NCI-H2196 treated with DMSO at 0.1 percent for 48 hours (cell line): ENCODE measurements around the gene ESRRG.
A peak's percentile ranks its signal among the peaks of the same experiment; 100 is the strongest.

Experiments used
- DNase-seq: peaks from one replicate; lab custom pipeline; 2025; ENCODE audit not compliant: unreplicated experiment; lab: John Stamatoyannopoulos, UW

Gene ESRRG

DNA sequence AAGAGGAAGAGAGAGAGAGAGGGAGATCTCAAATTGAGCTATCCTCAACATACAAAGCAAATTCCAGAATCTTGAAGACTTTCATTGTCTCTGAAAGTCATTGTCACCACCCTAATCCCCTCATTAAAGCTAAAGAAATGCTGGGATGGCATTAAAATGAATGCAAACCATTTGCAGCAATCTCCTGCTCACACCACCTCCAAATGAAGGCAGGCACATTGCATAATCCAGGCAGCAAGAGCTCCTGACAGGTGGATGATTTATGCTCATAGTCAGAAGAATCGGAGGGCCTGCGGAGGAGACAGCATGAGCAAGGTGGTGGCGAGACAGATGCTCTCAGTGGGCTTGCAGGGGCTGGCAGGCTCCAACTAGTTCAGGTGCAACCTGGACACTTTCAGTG lies 90.2 kb downstream of the ESRRG start:
- no peak for DNase-seq

- DNase-seq = no peak
Measured at GRCh38 chr1:216630532-216630931, 92.7 kb downstream of the ESRRG start.

DNA sequence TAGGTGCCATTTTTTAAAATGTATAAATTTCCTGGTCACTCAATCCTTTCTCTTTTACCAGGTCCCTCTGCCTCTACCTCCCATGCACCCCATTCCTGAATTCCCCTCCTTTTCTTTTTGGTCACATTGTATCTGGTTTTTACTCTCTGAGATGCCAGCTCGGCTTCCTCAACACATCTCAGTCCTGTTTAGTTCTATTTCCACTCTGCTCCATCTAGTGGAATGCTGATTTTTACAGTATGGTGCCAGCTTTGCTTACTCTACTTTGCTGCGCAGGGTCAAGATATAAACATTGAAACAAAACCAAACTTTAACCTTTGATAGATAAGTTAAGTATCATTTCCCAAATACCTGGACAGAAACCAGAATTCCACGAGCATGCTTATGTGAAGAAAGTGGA lies 96.0 kb downstream of the ESRRG start:
- no peak for DNase-seq

DNA sequence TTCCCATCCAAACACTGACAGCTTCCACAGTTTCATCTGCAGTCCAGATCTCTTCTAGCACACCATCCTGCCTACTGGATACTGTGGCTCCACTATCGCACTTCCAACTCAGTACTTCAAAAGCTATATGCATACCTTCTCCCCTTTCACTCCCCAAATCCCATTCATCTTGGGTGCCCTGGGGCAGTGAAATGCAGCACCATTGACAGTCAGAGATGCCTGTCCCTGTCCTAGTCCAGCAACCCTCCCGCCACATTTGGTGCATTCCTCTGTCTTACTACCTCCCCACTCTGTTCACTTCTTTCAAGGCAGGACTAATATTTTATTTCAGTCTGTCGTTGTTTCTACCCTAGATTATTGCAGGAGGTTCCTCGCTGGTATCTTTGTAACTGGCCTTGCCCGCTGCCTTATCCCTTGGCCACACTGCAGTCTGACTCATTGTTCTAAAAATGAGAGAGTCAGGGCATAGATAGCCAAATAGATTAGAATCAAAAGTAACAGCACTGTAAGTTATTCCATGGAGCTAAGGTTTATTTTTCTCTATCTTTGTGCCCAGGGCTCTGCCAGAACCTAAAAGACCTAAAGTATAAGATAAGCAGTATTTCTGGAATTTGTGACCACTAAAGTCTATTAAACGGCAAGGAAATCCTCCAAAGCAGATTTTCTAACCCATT lies 96.7 kb downstream of the ESRRG start:
- DNase-seq = no peak

DNA sequence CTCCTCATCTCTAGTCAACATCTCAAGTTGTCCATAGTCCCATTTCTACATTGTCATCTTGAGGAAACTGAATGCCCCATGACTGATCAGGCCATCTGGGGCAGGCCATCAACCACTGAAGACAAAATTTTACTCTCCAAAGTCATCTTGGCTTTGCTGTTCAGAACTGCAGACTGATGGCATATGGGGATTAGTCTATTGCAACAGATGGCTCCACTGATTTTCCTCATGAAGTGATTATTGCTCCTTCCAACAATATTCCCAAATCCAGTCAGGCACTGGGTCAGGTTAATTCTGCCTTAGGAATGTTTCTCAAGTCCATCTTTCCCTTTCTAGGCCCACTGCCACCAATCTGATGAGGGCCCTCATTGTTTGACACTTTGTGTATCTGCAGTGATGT lies 101.7 kb downstream of the ESRRG start:
- no peak for DNase-seq

DNA sequence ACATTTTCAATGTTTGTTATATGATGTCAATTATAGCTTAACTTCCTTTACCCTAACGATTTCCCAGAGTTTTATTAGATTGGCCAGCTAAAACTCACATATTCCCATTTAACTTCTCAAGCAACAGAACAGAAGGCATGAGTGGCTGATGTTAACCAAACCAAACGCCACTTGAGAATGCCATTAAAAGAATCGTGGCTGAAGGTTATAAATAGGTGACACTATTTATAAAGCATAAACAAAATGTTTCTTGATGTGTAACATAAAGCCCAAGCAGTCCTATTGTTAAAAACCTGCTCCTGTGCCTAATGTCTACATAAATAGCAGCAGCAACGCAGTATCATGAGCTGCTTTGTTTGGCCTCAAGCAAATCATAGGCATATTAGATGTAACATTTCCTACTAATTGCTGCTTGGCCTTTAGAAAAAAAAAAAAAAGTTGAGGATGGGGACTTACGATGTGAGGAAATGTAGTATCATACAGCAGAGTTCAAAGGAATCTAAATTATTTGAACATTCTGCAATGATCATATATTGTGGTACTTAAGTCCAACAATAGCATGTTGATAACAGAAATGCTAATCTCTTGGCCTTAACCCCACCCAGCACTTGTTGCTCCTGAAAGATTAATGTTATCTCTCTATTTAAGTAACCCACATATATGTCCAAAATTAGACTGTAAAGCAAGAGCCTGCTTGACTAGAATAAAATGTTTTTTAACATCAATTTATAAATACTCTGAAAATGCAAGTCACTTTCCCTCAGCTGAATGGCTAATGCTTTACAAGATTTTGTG lies 106.0 kb downstream of the ESRRG start:
- no peak for DNase-seq

DNA sequence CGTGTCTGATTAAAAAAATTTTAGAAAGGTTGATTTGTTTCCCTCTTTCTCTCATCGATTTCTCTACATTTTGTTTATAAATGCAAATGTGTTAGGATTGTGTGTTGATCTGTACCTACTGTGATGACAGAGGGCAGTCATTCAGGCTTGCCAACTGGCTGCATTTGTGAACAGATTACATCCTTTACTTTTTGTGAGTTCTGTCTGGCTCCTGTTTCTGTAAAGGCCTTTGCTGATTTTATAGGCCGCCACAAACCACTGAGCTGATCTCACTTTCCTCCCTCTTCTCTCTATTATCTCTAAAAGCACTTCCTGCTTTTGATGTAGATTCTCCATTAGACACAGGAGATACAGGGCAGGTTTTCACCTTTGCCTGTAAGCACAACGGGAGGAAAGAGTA lies 106.8 kb downstream of the ESRRG start:
- no peak for DNase-seq

DNA sequence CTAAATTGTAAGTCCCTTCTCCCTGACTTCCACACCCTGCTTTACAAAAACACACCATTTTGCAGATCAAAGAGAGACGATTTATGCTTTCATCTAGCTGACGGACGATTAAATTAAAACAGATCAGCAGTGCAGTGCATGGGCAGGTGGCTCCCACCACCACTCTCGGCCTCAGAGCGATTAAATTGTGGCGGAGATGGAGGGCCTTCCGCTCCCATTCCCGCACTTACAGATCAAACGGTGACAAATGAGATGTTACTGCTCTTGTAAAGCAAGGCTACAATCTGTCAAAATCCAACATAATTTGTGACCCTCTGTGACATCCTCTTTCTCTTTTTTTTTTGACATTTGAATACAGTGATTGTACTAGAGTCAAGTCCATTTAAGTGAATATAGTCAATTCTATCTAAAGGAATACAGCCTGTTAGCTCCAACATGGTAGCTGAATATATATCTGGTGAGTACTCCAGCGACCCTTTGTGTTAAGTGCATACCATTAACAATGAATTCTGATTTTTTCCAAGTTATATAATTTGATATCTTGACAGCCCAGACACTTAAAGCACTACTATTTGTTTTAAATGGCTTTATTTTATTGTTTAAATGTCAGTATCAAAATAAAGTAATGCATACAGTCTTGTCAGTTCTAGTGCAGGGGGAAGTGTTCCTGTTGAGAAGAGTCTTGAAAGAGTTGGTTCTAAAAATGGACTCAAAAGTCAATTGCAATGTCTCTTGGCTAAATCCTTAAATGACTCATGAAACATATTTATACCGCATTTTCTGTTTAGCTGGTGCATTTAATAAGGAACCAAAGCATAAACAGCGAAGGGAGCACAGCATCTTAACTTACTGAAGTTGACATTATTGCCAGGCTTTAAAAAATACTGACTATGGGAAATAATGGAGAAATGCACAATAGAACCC lies 109.0 kb downstream of the ESRRG start:
- DNase-seq = no peak

DNA sequence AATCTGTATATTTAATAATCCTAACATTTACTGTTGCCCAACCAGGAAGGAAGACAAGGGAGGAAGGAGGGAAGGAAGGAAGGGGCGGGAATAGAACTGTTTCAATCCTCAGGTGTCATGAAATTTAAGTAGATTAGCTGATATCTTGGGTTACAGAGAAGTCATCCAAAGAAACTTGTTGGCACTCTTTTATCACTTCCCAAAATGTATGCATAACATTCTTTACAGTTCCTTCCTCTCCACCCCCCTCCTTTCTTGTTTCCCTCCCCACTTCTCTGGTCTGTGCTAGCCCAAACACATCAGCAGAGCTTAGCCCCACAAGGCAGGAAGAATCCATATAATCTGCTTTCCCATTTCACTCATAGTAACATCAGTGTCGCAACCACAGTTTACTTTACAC lies 110.9 kb downstream of the ESRRG start:
- no peak for DNase-seq

DNA sequence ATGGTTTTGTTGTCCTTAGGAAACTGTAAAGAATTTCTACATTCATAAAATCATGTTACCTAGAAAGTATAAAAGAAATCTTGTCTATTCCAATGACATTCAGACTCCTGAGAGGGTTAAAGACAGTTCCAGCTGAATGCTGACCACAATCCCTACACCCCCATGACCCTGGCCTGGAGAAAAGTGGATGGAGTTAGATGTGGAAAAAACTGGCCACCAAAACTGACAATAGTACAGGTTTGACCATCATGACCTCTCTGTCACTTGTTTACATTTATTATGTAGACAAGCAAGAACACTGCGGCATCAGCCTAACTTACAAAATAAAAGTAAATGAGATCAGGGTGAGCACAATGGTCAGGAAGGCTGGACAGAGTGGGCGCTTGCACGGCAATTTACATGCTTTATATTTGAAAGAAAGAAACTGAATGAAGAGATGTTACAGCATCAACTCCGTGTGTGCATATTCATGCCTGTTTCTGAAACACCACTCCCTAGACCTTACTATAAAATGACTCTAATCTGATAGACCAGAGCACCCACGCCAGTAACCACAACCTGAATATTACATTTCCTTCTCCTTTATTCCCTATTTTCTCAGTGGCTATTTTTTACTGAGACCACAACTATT lies 116.0 kb downstream of the ESRRG start:
- no peak for DNase-seq

DNA sequence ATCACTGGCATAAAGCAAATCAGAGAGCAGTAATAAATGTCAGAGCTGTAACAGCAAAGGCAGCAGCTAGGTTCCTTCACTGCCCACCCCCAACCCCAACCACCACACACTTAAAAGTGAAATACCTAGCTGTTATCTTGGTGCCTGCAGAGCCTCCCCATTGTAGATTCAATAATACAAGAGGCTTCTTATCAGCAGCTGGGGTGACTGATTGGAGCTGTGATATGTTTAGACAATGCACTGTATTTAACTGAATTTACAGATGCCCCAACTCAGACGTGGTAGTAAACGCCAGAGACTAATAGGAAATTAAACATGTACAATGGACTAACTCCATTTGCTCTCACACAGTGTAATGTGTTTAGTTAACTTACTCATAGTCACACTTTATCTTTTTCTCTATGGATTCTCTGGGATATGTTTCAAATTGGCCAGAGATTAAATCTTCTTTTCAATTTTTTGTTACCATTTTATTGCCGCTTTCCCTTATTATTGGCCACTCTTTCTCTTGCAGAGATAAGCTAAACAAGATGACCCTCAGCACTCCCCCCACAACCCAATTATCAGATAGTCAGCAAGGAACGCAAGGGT lies 117.1 kb downstream of the ESRRG start:
- no peak for DNase-seq

DNA sequence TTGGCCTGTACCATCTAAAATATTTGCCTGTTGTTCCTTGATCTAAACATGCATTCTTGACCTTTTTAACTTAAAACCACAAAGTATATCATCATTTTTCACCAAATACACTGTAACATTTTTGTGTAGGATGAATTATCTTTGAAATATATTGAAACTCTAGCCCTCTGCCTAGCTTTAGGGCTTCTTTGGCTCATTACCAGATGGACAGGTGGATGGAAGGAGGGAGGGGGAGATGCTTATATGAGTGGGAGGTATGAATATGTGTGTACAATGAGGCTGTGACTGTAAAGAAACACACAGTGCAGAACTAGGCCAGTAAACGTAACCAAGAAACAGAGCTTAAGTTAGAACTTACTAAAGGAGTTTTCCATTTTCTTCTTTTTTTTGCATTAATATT lies 118.5 kb downstream of the ESRRG start:
- DNase-seq = no peak

DNA sequence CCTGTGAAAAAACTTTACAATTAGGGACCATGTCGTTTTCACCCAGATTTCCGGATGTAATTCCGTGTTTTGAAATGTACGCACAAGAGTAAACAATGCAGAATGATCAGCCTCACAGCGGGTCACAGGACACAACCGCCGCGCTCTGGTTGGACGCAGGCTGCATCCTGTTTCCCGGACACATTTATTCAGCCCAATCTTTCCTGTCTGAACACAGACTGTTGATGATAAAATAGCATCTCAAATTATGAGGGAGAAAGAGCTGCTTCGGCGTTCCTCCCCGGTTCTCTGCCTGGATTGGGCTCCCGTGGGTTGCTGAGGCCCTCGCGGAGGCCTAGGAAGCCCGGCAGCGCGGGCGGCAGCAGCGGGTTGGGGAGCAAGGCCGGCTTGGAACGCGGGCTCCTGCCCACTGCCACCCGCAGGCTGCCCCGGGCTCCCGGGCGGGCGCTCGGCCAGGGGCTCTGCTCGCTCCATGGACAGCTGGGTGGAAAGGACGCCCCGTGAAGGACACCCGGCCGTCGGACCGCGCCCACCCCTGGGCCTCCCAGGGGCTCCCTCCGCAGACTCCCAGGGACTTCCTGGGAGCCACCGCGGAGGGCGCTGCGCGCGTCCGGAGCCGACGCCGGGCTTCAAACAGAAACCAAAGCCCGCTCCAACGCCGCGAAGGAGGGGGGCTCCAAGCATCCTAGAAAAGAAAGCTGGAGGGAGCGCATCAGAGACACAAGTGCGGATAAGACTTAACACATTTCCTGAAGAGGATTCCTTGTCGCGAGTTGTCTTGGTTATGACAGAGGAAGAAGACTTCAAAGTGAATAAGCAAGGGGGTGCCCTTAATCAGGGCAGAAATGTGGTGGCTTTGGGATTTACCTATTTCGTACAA lies 122.3 kb downstream of the ESRRG start:
- peak; percentile 57 for DNase-seq

DNA sequence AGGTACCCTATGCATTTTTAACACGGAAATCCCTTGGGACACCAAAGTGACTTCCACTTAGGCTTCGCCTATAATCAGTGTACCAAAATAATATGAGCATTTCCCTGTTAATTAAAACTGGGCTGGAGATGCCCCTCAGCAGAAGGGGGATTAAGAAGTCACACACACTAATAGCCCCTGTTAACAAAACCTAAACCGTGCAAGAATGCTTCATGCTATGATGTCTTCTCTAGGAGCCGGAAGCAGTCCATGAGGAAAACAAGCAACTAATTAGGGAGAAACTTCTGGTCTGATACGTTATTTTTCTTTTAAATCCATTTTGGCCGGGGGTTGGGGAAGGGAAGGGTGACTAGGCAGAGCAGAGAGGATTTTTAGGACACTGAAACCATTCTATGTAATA lies 123.4 kb downstream of the ESRRG start:
- DNase-seq = no peak

- no peak for DNase-seq
Measured at GRCh38 chr1:216598448-216598847, 124.8 kb downstream of the ESRRG start.

DNA sequence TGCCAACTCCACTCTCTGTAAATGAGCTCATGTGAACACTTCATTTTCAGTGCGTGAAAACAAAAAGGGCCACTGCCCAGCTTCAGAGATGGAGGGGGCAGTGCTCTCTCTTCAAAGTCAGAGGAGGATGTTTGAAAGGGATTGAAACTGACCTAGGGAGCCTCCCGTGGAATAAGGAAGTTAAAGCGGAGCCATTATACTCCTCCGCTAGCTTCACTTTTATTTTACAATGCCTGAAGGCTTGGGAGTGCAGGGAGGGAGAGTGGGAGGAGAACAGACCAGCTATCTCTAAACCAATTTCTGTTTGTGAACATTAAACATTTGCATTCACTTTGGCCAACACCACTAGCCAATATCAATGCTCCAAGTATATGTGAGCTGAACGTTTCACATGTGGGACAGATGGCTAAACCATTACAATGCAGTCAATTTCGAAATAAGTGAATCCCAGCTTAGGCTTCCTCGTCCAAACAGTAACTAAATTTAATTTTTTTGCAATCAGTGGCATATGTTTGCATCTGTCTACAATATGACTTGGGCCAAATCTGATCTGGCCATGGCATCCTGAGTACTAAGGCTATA lies 126.9 kb downstream of the ESRRG start:
- no peak for DNase-seq

DNA sequence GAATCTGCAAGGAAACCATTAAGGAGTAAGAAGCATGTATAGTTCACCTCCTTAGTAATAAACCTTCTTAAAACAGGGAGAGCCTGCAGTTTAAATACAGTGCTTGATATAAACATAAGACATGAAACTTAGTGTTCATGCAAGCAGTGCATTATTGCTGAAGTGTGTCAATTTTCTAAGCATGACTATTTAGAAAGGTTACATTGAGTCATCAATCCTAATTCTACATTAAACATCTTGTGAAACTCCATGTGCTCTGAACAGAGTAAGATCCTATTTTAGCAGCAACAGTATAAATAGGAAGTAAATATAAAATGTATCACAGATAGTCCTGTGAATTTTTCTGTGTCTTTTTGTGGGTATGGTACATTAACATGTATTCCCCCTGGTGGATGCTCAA lies 135.5 kb downstream of the ESRRG start:
- no peak for DNase-seq

DNA sequence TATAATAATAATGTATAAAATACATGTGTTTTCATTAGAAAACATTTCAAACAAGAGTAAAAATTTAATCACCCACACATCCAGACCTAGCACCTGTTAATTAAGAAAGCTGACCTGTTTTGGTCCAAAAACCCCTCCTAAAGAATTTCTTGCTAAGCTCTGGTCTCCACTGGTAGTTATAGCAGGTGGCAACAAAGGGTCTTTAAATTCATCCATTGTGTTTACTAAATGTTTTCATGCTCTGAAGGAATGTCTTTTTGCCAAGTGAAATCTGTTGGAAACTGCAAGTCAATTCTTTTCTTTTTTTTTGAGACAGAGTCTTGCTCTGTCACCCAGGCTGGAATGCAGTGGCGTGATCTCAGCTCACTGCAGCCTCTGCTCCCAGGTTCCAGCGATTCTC lies 141.1 kb downstream of the ESRRG start:
- no peak for DNase-seq

- DNase-seq = no peak
Measured at GRCh38 chr1:216580538-216581057, 142.6 kb downstream of the ESRRG start.
